Measurements from ENCODE around the gene HLA-B.
"Not testable (repeated sequence)": the region's sequence is repeated elsewhere in the genome, so short reads cannot be mapped to it uniquely, and the experiment has no call there.

The HLA-B gene

GRCh38 chr6:31399589-31400466 lies 42.8 kb upstream of the HLA-B start:
- H3K4me3 ChIP-seq (ENCODE audit: low read depth, low read length) = peak overlapping the region; percentile 79
- peak; percentile 98 for TF ChIP-seq CTCF (IDR thresholded peaks at IDR 0.05; ENCODE audit: low read depth, low read length)

GRCh38 chr6:31397901-31398525 lies 41.0 kb upstream of the HLA-B start:
- H3K4me3 ChIP-seq (ENCODE audit: low read depth, low read length) = no peak overlapping the region
- no peak for TF ChIP-seq CTCF (IDR thresholded peaks at IDR 0.05; ENCODE audit: low read depth, low read length)

- not testable (repeated sequence) for H3K4me3 ChIP-seq (ENCODE audit: low read depth, low read length)
These were observed 40.1 kb upstream of the HLA-B start for GRCh38 chr6:31397153-31397499.

GRCh38 chr6:31396422-31397152 lies 39.6 kb upstream of the HLA-B start:
- TF ChIP-seq CTCF (IDR thresholded peaks at IDR 0.05; ENCODE audit: low read depth, low read length) = peak; percentile 84
- no peak overlapping the region for H3K4me3 ChIP-seq (ENCODE audit: low read depth, low read length)

GRCh38 chr6:31395832-31396231 lies 38.9 kb upstream of the HLA-B start:
- TF ChIP-seq CTCF (IDR thresholded peaks at IDR 0.05; ENCODE audit: low read depth, low read length) = no peak
- H3K4me3 ChIP-seq (ENCODE audit: low read depth, low read length) = no peak overlapping the region

- no peak overlapping the region for H3K4me3 ChIP-seq (ENCODE audit: low read depth, low read length)
- TF ChIP-seq CTCF (IDR thresholded peaks at IDR 0.05; ENCODE audit: low read depth, low read length) = no peak
These were observed 37.4 kb upstream of the HLA-B start for GRCh38 chr6:31394381-31394780.

GRCh38 chr6:31393932-31394331 lies 37.0 kb upstream of the HLA-B start:
- no peak for TF ChIP-seq CTCF (IDR thresholded peaks at IDR 0.05; ENCODE audit: low read depth, low read length)
- no peak overlapping the region for H3K4me3 ChIP-seq (ENCODE audit: low read depth, low read length)

- not testable (repeated sequence) for H3K4me3 ChIP-seq (ENCODE audit: low read depth, low read length)
These were observed 32.8 kb upstream of the HLA-B start for GRCh38 chr6:31389802-31390132.

- not testable (repeated sequence) for H3K4me3 ChIP-seq (ENCODE audit: low read depth, low read length)
These were observed 32.2 kb upstream of the HLA-B start for GRCh38 chr6:31388916-31389801.

Measured in WI38 (cell line).